Breast epithelium (tissue), 3 donors: ENCODE data around the gene ARFGAP3.

Experiments used
- CTCF ChIP-seq, 3 donors: fragments of 450-650 bp; IDR thresholded peaks; one replicate each; pipeline ENCODE4 v1.5.1; 2016 to 2017; ENCODE audit warnings: antibody characterized with exemption in 3 of 3, mild to moderate bottlenecking in 3 of 3, moderate library complexity in 3 of 3
- POLR2A ChIP-seq: fragments of 450-650 bp; IDR thresholded peaks from one replicate; pipeline ENCODE4 v1.6.1; 2016; ENCODE audit warnings: antibody characterized with exemption, mild to moderate bottlenecking, moderate library complexity
- POLR2AphosphoS5 ChIP-seq, 3 donors: sonication (generic); formaldehyde crosslinking; IDR thresholded peaks; one replicate each; pipeline ENCODE4 v1.6.1; 2017; ENCODE audit warnings: antibody characterized with exemption in 3 of 3

GRCh38 chr22:42813501-42813900 is 43.6 kb downstream of the ARFGAP3 start:
- TF ChIP-seq CTCF (IDR thresholded peaks at IDR 0.05) (no peak), POLR2A (no peak), POLR2AphosphoS5 (IDR thresholded peaks at IDR 0.05) (no peak)
